ENCODE results near the gene MAPKAP1. TPM values are rescaled to one million over a fixed set of nuclear protein-coding genes. Genes with fewer than 3 reads are reported as not detected.
"Not testable (repeated sequence)": the region's sequence is repeated elsewhere in the genome, so short reads cannot be mapped to it uniquely, and the experiment has no call there.

MAPKAP1 gene
- total RNA-seq, 2 experiments from 2014 or later: 47.2 to 48.0 TPM

- POLR2A ChIA-PET: no interaction called here
- no peak overlapping the region for H3K4me3 Mint-ChIP-seq
- no peaks in the 10 kb centered on the region for H3K27me3 Mint-ChIP-seq
- no peaks in the 10 kb centered on the region for H3K4me1 Mint-ChIP-seq
- no peak for DNase-seq
- peaks cover 27% of the 10 kb centered on the region for H3K9me3 Mint-ChIP-seq
- H3K27ac Mint-ChIP-seq: no peak overlapping the region
- peaks cover 36% of the 10 kb centered on the region for H3K36me3 Mint-ChIP-seq (ENCODE audit: low read depth)
- CTCF ChIA-PET: interaction anchor here (2.0 kb wide), 1 partner anchor 12 kb away, joined by 6 read pairs; no protein-coding TSS in a partner anchor
These were observed 136.8 kb downstream of the MAPKAP1 start for GRCh38 chr9:125570246-125570645.

- Mint-ChIP-seq H3K27ac (no peak overlapping the region), H3K27me3 (no peaks in the 10 kb centered on the region), H3K36me3 (ENCODE audit: low read depth) (peaks cover 27% of the 10 kb centered on the region), H3K4me1 (no peaks in the 10 kb centered on the region), H3K9me3 (peaks cover 21% of the 10 kb centered on the region), H3K4me3 (no peak overlapping the region)
- ChIA-PET POLR2A (no interaction called here), CTCF (interaction anchor here (2.0 kb wide), 1 partner anchor 10 kb away, joined by 6 read pairs; no protein-coding TSS in a partner anchor)
- DNase-seq: no peak
These were observed 138.4 kb downstream of the MAPKAP1 start for GRCh38 chr9:125568621-125569020.

GRCh38 chr9:125566051-125566450 lies 141.0 kb downstream of the MAPKAP1 start:
- CTCF ChIA-PET; H3K36me3 Mint-ChIP-seq (ENCODE audit: low read depth); H3K27me3 Mint-ChIP-seq; POLR2A ChIA-PET; H3K27ac Mint-ChIP-seq; H3K9me3 Mint-ChIP-seq; H3K4me3 Mint-ChIP-seq; DNase-seq: not testable (repeated sequence)
- H3K4me1 Mint-ChIP-seq: peaks cover 12% of the 10 kb centered on the region

GRCh38 chr9:125565126-125565525 lies 141.9 kb downstream of the MAPKAP1 start:
- Mint-ChIP-seq H3K4me3 (no peak overlapping the region), H3K4me1 (peaks cover 15% of the 10 kb centered on the region), H3K9me3 (peaks cover 4% of the 10 kb centered on the region), H3K27ac (no peak overlapping the region), H3K27me3 (no peaks in the 10 kb centered on the region), H3K36me3 (ENCODE audit: low read depth) (peaks cover 5% of the 10 kb centered on the region)
- ChIA-PET CTCF (no interaction called here), POLR2A (no interaction called here)
- DNase-seq: no peak

- H3K4me3 Mint-ChIP-seq: no peak overlapping the region
- H3K36me3 Mint-ChIP-seq (ENCODE audit: low read depth): peaks cover 2% of the 10 kb centered on the region
- ChIA-PET CTCF (no interaction called here), POLR2A (no interaction called here)
- no peak overlapping the region for H3K27ac Mint-ChIP-seq
- peaks cover 3% of the 10 kb centered on the region for H3K9me3 Mint-ChIP-seq
- DNase-seq: no peak
- H3K4me1 Mint-ChIP-seq: peaks cover 15% of the 10 kb centered on the region
- no peaks in the 10 kb centered on the region for H3K27me3 Mint-ChIP-seq
These were observed 142.4 kb downstream of the MAPKAP1 start for GRCh38 chr9:125564631-125565030.

DNA sequence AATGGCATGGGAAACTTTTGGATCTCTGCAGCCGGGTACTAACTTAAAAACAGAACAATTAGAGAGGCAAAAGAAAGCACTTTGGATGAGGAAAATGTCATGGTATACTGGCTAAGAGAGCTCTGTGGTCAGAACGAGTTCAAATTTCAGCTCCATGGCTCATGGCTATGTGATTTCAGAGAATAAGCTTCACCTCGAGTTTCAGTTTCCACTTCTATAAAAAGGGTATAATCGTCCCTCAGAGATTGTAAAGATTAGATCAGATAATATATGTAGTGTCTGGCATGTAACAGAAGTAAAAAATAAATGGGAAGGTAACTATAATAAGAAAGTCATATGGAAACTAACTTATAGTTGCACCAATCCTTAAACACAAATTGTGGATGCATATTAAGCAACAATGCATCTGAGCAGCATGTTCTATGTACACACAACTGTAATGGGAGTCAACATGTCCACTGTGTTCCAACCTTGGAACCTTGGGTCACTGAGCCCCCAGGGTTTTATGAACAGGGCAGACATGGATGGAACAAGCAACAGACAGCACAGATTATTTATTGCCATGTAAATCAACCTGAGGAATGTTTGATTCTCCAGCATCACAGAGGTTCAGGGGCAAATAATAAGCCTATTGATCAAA lies 145.4 kb downstream of the MAPKAP1 start:
- POLR2A ChIA-PET: interaction anchor here (0.7 kb wide), 1 partner anchor 63 kb away, joined by 3 read pairs; no protein-coding TSS in a partner anchor
- peaks cover 15% of the 10 kb centered on the region for H3K4me1 Mint-ChIP-seq
- no peak for DNase-seq
- no peak overlapping the region for H3K4me3 Mint-ChIP-seq
- H3K27ac Mint-ChIP-seq: peak overlapping the region; percentile 21
- H3K36me3 Mint-ChIP-seq (ENCODE audit: low read depth): peaks cover 8% of the 10 kb centered on the region
- H3K27me3 Mint-ChIP-seq: no peaks in the 10 kb centered on the region
- CTCF ChIA-PET: interaction anchor here (1.0 to 1.1 kb wide), 3 partner anchors 40 to 930 kb away, joined by 3 to 4 read pairs (median 4); no protein-coding TSS in a partner anchor
- H3K9me3 Mint-ChIP-seq: no peaks in the 10 kb centered on the region

- no peak overlapping the region for H3K27ac Mint-ChIP-seq
- no peaks in the 10 kb centered on the region for H3K9me3 Mint-ChIP-seq
- ChIA-PET POLR2A (no interaction called here), CTCF (interaction anchor here (1.3 kb wide), 1 partner anchor 152 kb away, joined by 3 read pairs; no protein-coding TSS in a partner anchor)
- no peaks in the 10 kb centered on the region for H3K27me3 Mint-ChIP-seq
- no peak for DNase-seq
- peaks cover 8% of the 10 kb centered on the region for H3K36me3 Mint-ChIP-seq (ENCODE audit: low read depth)
- H3K4me1 Mint-ChIP-seq: peaks cover 15% of the 10 kb centered on the region
- no peak overlapping the region for H3K4me3 Mint-ChIP-seq
These were observed 147.1 kb downstream of the MAPKAP1 start for GRCh38 chr9:125559894-125560293.

- Mint-ChIP-seq H3K4me1 (peaks cover 15% of the 10 kb centered on the region), H3K27ac (no peak overlapping the region), H3K36me3 (ENCODE audit: low read depth) (peaks cover 8% of the 10 kb centered on the region), H3K4me3 (no peak overlapping the region), H3K27me3 (no peaks in the 10 kb centered on the region), H3K9me3 (no peaks in the 10 kb centered on the region)
- no peak for DNase-seq
- POLR2A ChIA-PET: interaction anchor here (1.1 kb wide), 1 partner anchor 37 kb away, joined by 3 read pairs; no protein-coding TSS in a partner anchor
- CTCF ChIA-PET: interaction anchor here (0.6 to 1.7 kb wide), 22 partner anchors 9 to 372 kb away, joined by 3 to 9 read pairs (median 4); no protein-coding TSS in a partner anchor
These were observed 147.8 kb downstream of the MAPKAP1 start for GRCh38 chr9:125559194-125559593.

- ChIA-PET POLR2A (interaction anchor here (1.1 kb wide), 1 partner anchor 37 kb away, joined by 3 read pairs; no protein-coding TSS in a partner anchor), CTCF (interaction anchor here (0.5 to 1.7 kb wide), 24 partner anchors 8 to 372 kb away, joined by 3 to 9 read pairs (median 3); no protein-coding TSS in a partner anchor)
- no peak overlapping the region for H3K4me3 Mint-ChIP-seq
- no peak overlapping the region for H3K27ac Mint-ChIP-seq
- peaks cover 15% of the 10 kb centered on the region for H3K4me1 Mint-ChIP-seq
- H3K27me3 Mint-ChIP-seq: no peaks in the 10 kb centered on the region
- peaks cover 8% of the 10 kb centered on the region for H3K36me3 Mint-ChIP-seq (ENCODE audit: low read depth)
- DNase-seq: peak; percentile 56
- no peaks in the 10 kb centered on the region for H3K9me3 Mint-ChIP-seq
These were observed 148.4 kb downstream of the MAPKAP1 start for GRCh38 chr9:125558453-125559092.

DNA sequence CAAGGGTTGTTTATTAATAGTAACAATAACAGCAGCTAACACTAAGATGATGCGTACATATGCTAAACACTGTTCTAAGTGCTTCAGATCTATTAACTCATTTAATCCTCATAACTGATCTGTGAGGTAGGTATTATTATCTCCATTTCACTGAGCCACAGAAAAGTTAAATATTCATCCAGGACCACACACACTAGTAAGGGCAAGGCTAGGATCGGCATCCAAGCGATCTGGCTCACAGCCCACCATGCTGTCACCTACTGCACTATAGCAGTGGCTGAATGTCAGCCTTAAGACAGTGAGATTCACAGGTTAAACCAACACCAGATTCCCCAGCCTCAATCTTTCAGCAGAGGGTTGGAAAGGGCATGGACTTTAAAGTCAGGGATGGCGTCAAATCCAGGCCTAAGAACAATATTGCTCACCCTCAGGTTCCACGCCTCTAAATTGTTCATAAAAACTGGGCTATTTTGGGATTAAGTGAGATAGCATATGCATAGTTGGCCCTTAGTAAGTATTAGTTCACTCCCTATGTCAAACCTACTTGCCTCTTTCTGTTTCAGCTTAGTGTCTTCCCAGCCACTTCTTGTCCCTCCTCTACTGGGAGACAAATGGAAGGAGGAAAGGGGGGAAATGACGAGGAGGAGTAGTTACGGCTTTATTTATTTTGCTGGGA lies 150.8 kb downstream of the MAPKAP1 start:
- DNase-seq: no peak
- no peak overlapping the region for H3K4me3 Mint-ChIP-seq
- ChIA-PET CTCF (interaction anchor here (0.8 kb wide), 1 partner anchor 15 kb away, joined by 3 read pairs; no protein-coding TSS in a partner anchor), POLR2A (no interaction called here)
- no peak overlapping the region for H3K27ac Mint-ChIP-seq
- no peaks in the 10 kb centered on the region for H3K27me3 Mint-ChIP-seq
- peaks cover 2% of the 10 kb centered on the region for H3K4me1 Mint-ChIP-seq
- H3K36me3 Mint-ChIP-seq (ENCODE audit: low read depth): peaks cover 8% of the 10 kb centered on the region
- no peaks in the 10 kb centered on the region for H3K9me3 Mint-ChIP-seq

- Mint-ChIP-seq H3K27me3 (no peaks in the 10 kb centered on the region), H3K27ac (no peak overlapping the region), H3K4me3 (no peak overlapping the region), H3K9me3 (no peaks in the 10 kb centered on the region), H3K36me3 (ENCODE audit: low read depth) (peaks cover 8% of the 10 kb centered on the region), H3K4me1 (no peaks in the 10 kb centered on the region)
- POLR2A ChIA-PET: no interaction called here
- CTCF ChIA-PET: no interaction called here
- no peak for DNase-seq
These were observed 152.3 kb downstream of the MAPKAP1 start for GRCh38 chr9:125554726-125555125.

DNA sequence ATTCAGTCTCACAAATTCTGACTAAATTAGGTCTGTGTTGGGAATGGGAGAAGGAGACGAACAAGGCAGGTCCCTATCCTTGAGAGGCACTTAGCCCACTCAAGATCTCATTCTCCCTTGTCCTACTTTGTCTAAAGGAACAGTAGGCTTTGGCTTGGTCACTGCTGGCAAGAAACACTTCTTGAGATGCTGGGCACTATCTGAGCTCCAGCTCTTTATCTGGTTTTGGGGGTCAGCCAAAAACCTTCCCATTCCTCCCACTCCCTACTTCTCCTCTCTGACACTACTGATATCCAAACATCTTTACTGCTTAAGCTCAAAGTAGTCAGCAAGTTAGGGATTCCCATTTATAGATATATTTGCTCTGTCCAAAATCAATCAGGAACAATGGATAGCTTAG lies 155.2 kb downstream of the MAPKAP1 start:
- Mint-ChIP-seq H3K9me3 (no peaks in the 10 kb centered on the region), H3K27me3 (no peaks in the 10 kb centered on the region), H3K27ac (no peak overlapping the region), H3K36me3 (ENCODE audit: low read depth) (no peaks in the 10 kb centered on the region), H3K4me3 (no peak overlapping the region), H3K4me1 (no peaks in the 10 kb centered on the region)
- ChIA-PET POLR2A (no interaction called here), CTCF (no interaction called here)
- no peak for DNase-seq

Data from activated CD4-positive, alpha-beta memory T cell treated with anti-CD3 and anti-CD28 coated beads, Interleukin-2, amount 10 ng/mL, durations not matched to agents 7 days and 5 days (primary cell).